Raji (cell line): ENCODE measurements around the gene COQ4.

Source experiments
- POLR2A ChIP-seq: IDR thresholded peaks from 2 replicates; pipeline ENCODE4 v1.6.1; 2011; ENCODE audit warnings: low read depth, low read length, control low read depth; ENCODE audit not compliant: insufficient read depth

Gene COQ4

DNA sequence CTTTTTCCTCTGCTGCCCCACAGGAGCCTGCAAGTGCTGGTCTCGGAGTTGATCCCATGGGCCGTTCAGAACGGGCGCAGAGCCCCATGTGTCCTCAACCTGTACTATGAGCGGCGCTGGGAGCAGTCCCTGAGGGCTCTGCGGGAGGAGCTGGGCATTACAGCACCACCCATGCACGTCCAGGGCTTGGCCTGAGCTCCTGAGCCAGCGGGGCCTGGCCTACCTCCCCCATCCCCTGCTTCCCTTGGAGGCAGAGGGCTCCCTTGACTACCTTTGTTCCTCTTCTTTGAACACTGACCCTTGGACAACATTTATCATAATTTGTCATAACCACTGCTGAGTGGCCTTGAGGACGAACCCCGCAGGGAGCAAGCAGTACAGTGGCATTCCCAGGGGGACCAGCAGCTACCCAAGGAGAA, 10.8 kb downstream of the COQ4 start:
- no peak for TF ChIP-seq POLR2A

DNA sequence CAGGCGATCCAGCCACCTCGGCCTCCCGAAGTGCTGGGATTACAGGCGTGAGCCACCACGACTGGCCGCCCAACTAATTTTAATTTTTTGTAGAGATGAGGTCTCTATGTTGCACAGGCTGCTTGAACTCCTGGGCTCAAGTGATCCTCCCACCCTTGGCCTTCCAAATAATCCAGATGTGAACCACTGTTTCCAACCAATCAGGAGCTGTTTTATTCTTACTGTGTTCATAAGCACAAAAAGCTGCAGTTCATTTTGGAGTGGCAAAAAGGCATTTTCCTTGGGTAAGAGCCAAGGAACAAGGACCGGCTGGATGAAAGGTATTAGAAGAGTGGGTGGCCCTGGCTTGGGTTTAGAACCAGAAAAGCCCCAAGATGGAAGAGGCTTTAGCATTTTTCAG, 12.5 kb downstream of the COQ4 start:
- TF ChIP-seq POLR2A: no peak

DNA sequence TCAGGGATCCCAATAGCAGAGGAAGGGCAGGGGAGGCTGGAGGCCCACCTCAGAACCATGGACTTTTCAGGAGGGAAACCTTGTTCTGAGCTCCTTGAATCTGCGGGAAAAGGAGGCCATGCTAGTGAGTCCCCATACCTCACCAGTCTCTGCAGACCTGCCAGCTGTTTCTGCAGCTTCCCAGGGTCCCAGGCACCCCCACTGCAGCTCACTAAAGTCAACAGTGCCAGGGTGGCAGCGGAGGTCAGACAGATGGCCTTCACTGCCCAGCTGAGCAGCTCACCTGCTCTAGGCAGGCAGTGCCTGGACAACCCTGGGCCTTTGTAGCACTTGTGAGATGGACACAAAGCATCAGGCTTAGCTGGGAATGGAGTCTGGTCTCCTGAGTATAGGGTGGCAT, 13.3 kb downstream of the COQ4 start:
- TF ChIP-seq POLR2A: no peak

DNA sequence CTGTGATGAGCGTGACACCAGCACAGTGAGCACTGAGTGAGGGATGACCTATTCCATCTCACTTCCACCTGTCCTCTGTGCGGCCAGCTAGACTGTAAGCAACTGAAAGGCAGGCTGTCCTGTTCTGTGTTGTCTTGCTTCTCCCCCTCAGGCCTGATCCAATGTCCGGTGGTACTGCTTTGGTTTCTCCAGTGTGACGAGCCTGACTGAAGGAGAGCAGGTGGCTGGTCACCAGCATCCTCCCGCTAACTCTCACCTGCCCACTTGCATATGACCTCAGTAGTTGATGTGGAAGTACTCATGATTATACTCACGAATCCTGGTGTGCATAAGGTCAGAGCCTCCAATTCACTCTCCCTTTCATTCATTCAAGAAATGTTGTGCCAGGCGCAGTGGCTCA, 15.3 kb downstream of the COQ4 start:
- TF ChIP-seq POLR2A: no peak

DNA sequence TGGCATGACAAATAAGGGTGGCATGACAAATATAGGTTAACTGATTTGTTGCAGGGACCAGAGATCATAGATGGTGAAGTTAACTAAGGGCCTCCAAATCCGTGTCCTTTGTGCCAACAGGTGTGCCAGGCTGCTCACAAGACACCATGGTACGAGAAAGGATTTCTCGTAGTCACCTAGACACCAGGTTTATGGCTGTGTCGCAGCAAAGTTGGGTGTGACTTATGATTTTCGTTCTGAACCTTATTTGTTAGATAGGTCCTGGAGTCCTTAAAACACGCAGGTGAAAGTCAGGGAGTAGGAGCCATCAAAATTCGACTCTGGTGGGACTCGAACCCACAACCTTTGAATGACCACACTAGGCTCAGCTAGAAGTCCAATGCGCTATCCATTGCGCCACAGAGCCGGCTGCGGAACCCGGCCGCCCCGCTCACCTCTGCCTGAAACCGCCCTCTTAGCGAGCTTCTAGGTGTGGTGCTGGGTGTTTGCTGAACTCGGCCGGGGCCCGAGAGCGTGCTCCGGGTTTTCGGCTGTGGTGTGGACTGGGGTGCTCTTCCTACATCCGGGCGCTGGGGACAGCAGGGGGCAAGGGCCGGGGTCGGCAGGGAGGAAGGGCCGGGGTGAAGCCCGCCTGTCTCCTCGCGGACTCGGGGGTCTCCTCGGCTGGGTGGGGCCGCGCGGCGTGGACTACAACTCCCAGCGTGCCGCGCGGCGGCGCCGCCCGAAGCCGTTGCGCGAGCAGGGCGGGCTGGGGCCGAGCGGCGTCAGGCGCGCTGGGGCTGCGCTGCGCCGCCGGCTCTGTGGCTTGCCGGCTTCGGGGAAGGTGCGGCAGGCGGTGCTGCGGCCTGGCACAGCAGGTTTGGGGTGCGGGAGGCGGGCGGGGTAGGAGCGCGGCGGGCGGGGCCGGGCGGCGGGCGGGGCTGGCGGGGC, 17.4 kb downstream of the COQ4 start, which contains the start of gene SLC27A4:
SLC27A4 (plus strand) TSS at position 767 of the 930 bp plus-strand sequence. CDS start 2,606 bp downstream, outside the sequence.
- TF ChIP-seq POLR2A: peak; percentile 61

DNA sequence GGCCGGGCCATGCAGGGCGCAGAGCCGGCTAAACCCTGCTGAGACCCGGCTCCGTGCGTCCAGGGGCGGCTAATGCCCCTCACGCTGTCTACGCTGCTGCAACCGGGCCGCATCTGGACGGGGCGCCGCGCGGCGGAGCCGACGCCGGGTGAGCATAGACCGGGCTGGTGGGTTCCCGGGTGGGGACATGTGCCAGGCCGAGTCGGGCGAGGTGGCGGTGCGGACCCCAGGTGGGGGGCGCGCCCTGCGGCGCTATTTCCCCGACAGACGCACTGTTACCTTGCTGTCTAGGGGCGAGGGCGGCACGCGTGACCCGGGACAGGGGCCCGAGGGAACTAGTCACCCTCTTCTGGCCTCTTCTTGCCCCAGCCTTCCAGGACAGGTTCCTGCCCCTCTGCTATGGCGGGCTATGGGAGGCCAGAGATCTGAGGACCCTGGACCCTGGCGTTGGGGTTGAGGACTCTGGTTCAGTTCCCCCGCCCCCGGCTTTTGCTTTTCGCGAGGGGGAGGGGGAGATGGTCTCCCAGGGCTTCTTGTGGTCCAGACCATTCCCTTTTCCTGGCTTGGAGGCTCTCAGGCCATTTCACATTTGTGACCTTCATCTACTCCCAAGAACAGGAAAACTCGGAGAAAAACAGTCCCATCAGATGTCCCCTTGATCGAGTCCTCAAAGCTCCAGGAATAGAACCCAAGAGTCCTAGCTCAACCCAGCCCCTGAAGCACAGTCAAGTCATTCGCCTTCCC, 18.2 kb downstream of the COQ4 start:
- TF ChIP-seq POLR2A: no peak; the same call in 1 of the 2 replicates

DNA sequence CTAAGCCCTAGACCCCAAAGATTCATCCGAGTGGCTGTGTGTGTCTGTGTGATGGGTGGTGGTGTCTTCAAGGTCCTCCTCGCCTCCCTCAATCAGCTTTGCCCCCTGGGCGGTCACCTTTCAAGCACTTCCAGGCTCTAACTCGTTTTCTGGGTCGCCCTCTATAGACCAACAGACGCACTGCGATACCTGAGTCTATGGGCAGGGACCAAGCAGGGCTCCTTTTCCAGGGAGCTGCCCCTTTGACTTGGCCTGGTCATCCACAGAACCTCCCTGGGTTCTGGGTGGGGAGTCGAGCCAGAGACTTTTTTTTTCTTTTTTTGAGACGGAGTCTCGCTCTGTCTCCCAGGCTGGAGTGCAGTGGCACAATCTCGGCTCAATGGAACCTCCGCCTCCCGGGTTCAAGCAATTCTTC, 18.8 kb downstream of the COQ4 start:
- TF ChIP-seq POLR2A: peak; percentile 59

DNA sequence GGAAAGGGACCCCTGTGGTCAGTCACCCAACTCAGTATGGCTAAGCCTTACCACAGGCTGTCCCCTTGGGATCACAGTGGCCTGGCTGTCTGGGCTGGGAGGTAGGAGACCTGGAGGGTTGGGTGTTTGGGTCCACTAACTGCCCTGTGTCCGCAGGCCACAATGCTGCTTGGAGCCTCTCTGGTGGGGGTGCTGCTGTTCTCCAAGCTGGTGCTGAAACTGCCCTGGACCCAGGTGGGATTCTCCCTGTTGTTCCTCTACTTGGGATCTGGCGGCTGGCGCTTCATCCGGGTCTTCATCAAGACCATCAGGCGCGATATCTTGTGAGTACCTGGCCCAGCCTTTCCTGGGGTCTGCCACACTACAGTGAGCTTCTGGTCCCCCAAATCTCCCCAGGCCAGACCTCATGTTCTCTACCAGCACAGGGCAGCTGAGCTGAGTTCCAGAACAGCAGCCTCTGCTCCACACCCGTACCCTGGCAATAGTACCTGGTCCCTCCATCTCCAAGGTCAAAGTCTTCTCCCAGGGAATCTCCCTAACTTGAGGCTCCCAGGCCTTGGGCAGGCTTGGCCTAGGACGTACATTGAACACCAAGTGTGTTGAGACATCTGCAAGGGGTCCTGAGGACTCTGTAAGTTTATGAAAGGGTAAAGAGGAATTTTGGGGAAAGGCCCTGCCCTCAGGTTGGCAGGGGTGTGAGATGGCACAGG, 20.5 kb downstream of the COQ4 start:
- no peak for TF ChIP-seq POLR2A

DNA sequence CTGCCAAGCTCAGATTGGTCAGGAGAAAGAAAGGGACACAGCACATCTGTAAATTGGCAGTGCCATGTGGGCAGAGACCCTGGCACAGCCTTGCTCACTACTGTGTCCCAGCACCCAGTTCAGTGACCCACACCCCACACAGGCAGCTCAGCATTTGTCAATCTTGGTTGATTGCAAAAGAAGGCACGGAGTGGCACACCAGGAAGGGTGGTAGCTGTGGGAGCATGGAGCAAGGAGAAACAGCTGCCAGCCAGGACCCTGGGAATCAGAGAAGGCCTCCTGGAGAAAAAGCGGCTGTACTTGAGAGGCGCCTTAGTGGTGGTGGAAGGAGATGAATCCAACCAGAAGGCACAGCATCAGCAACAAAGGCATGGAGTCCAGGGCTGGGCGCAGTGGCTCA, 21.2 kb downstream of the COQ4 start:
- TF ChIP-seq POLR2A: no peak

DNA sequence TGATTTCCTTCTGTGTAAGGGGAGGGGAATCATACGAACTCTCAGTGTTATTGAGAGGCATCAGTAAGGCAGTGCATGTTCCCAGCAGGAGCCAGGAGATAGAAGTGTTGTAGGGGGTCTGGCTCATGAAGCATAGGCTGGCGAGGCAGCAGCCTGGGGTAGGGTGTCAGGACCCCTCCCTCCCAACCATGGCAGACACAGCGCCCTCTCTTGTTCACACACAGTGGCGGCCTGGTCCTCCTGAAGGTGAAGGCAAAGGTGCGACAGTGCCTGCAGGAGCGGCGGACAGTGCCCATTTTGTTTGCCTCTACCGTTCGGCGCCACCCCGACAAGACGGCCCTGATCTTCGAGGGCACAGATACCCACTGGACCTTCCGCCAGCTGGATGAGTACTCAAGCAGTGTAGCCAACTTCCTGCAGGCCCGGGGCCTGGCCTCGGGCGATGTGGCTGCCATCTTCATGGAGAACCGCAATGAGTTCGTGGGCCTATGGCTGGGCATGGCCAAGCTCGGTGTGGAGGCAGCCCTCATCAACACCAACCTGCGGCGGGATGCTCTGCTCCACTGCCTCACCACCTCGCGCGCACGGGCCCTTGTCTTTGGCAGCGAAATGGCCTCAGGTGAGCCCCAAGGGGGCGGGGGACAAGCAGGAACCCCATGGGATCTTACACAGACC, 22.4 kb downstream of the COQ4 start:
- no peak for TF ChIP-seq POLR2A

DNA sequence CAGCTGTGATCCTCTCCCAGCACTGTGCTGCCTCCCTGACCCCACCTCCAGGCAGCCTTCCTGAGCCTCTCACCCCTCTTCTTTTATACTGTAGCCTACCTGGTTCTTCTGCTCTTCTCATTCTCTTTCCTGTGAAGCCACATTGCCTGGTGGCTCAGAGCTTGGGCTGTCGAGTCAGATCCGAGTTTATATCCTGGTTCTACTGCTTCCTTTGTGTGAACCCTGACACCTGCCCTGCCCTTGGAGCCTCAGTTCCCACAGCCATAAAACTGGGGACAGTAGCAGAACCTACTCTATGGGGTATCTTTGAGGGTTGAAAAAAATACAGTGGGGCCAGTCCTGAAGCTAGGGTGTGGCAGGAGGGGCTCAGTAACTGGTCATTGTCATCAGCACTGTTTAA, 26.5 kb downstream of the COQ4 start:
- TF ChIP-seq POLR2A: no peak

DNA sequence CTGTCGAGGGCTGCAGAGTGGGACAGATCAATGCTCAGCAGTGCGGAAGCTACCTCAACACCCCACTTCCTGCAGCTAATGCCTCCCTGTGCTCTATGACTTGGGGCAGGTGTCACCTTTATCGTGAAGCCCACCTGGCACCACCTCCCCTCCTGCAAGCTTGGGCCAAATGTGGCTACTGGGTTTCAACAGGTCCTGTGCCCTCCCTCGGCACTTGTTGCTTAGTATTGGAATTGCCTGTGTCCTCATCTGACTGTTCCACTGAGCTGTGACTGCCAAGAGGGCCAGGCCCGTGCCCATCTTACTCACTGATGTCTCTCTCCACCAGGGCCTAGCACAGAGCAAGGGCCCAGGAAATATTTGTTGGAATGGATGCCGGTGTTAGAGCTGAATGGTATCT, 27.1 kb downstream of the COQ4 start:
- TF ChIP-seq POLR2A: no peak

DNA sequence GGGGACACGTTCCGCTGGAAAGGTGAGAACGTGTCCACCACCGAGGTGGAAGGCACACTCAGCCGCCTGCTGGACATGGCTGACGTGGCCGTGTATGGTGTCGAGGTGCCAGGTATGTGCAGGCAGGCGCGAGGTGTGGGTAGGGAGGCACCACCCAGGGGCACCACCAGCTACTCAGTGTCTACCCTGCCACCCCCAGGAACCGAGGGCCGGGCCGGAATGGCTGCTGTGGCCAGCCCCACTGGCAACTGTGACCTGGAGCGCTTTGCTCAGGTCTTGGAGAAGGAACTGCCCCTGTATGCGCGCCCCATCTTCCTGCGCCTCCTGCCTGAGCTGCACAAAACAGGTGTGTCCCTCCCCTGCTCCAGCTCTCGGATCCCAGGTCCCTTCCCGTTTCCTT, 32.8 kb downstream of the COQ4 start:
- TF ChIP-seq POLR2A: no peak

DNA sequence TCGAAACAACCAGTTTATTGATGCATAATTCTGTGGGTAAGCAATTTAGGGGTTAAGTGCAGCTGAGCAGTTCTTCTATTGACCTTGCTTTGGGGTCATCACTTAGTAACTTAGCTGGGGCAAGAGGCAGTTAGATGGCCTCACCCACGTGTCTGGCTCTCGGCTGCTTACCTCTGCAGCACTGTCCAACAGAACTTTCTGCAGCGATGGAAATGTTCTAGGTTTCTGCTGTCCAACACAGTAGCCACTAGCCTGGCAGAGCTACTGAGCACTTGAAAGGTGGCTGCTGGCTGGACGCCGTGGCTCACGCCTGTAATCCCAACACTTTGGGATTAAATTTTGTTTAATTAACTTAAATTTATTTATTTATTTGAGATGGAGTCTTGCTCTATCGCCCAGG, 35.5 kb downstream of the COQ4 start:
- TF ChIP-seq POLR2A: no peak

DNA sequence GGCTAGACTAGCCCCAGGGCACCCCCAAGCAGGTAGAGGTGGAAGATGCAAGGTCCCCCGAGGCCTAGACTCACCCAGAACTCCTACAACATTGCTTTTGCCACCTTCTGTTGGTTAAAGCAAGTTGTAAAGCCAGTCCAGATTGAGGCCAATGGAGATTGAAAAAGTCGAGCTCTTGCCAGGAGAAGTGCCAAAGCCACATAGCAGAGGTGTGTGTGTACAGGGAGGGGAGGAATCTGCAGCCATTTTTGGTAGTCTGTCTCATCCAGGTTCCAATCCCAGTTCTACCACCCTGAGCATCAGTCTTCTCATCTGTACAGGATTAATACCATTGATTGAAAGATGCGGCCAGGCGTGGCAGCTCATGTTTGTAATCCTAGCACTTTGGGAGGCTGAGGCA, 36.2 kb downstream of the COQ4 start:
- TF ChIP-seq POLR2A: no peak

DNA sequence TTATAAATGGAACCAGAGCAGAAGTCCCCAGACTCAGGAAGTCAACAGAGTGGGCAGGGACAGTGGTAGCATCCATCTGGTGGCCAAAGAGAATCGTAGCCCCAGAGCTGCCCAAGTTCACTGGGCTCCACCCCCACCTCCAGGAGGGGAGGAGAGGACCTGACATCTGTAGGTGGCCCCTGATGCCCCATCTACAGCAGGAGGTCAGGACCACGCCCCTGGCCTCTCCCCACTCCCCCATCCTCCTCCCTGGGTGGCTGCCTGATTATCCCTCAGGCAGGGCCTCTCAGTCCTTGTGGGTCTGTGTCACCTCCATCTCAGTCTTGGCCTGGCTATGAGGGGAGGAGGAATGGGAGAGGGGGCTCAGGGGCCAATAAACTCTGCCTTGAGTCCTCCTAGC, 38.2 kb downstream of the COQ4 start:
- TF ChIP-seq POLR2A: no peak
